ENCODE measurements around the gene DPP10. TPM values are rescaled to one million over a fixed set of nuclear protein-coding genes. Genes with fewer than 3 reads are reported as not detected.

The DPP10 gene
- total RNA-seq, 1 experiment from 2014 or later, result not detected

- Histone ChIP-seq H3K79me2 (ENCODE audit: low read length) (no peaks in the 10 kb centered on the region), H3K9ac (ENCODE audit: low read length) (no peak overlapping the region), H3K9me2 (replicated peaks; ENCODE audit: low read length) (no peaks in the 10 kb centered on the region), H3K27ac (ENCODE audit: low read length) (no peak overlapping the region), H3K36me3 (ENCODE audit: low read depth, low read length) (no peaks in the 10 kb centered on the region), H3K27me3 (ENCODE audit: low read length) (no peaks in the 10 kb centered on the region), H3F3A (ENCODE audit: low read length, unreplicated experiment) (no peaks in the 10 kb centered on the region), H2AFZ (ENCODE audit: low read length) (no peak overlapping the region), H3K4me3 (ENCODE audit: low read length) (no peak overlapping the region), H3K4me1 (ENCODE audit: insufficient read depth, low read length) (no peaks in the 10 kb centered on the region), H3K4me2 (ENCODE audit: low read length) (no peak overlapping the region), H4K20me1 (ENCODE audit: low read length) (no peaks in the 10 kb centered on the region), H3K9me3 (ENCODE audit: low read length) (no peaks in the 10 kb centered on the region)
- POLR2A ChIA-PET (ENCODE audit: unreplicated experiment), result no interaction called here
- no peak for TF ChIP-seq EZH2 (IDR thresholded peaks at IDR 0.05; ENCODE audit: low read length, unreplicated experiment)
- no peak for TF ChIP-seq EZH2phosphoT487 (IDR thresholded peaks at IDR 0.05; ENCODE audit: borderline replicate concordance, low read length)
- TF ChIP-seq CTCF (conservative IDR thresholded peaks at IDR 0.05; ENCODE audit: low read depth, low read length), result no peak
- ATAC-seq, result no peak
- intact Hi-C loops (cut with micrococcal nuclease), result no loop called here
- CTCF ChIA-PET, result no interaction called here
- no TSS peak for BruUV-seq (replicated peaks)
- DNase-seq, result no peak
Measured at GRCh38 chr2:114814355-114814754, 371.9 kb downstream of the DPP10 start.

GRCh38 chr2:114821055-114821454 is 378.6 kb downstream of the DPP10 start:
- Histone ChIP-seq H3K9ac (ENCODE audit: low read length) (no peak overlapping the region), H4K20me1 (ENCODE audit: low read length) (no peaks in the 10 kb centered on the region), H3K27ac (ENCODE audit: low read length) (no peak overlapping the region), H3F3A (ENCODE audit: low read length, unreplicated experiment) (no peaks in the 10 kb centered on the region), H3K27me3 (ENCODE audit: low read length) (no peaks in the 10 kb centered on the region), H3K9me3 (ENCODE audit: low read length) (no peaks in the 10 kb centered on the region), H3K4me3 (ENCODE audit: low read length) (no peak overlapping the region), H3K4me1 (ENCODE audit: insufficient read depth, low read length) (no peaks in the 10 kb centered on the region), H3K4me2 (ENCODE audit: low read length) (no peak overlapping the region), H2AFZ (ENCODE audit: low read length) (no peak overlapping the region), H3K36me3 (ENCODE audit: low read depth, low read length) (no peaks in the 10 kb centered on the region), H3K79me2 (ENCODE audit: low read length) (no peaks in the 10 kb centered on the region), H3K9me2 (replicated peaks; ENCODE audit: low read length) (no peaks in the 10 kb centered on the region)
- no peak for ATAC-seq
- CTCF ChIA-PET, result no interaction called here
- POLR2A ChIA-PET (ENCODE audit: unreplicated experiment), result no interaction called here
- DNase-seq, result no peak
- TF ChIP-seq EZH2phosphoT487 (IDR thresholded peaks at IDR 0.05; ENCODE audit: borderline replicate concordance, low read length) (no peak), CTCF (conservative IDR thresholded peaks at IDR 0.05; ENCODE audit: low read depth, low read length) (no peak), EZH2 (IDR thresholded peaks at IDR 0.05; ENCODE audit: low read length, unreplicated experiment) (no peak)
- BruUV-seq (replicated peaks), result no TSS peak
- intact Hi-C loops (cut with micrococcal nuclease), result no loop called here

- Histone ChIP-seq H3K27me3 (ENCODE audit: low read length) (no peaks in the 10 kb centered on the region), H3K79me2 (ENCODE audit: low read length) (no peaks in the 10 kb centered on the region), H3K9me3 (ENCODE audit: low read length) (no peaks in the 10 kb centered on the region), H4K20me1 (ENCODE audit: low read length) (no peaks in the 10 kb centered on the region), H2AFZ (ENCODE audit: low read length) (no peak overlapping the region), H3K4me2 (ENCODE audit: low read length) (no peak overlapping the region), H3K4me1 (ENCODE audit: insufficient read depth, low read length) (no peaks in the 10 kb centered on the region), H3F3A (ENCODE audit: low read length, unreplicated experiment) (no peaks in the 10 kb centered on the region), H3K9ac (ENCODE audit: low read length) (no peak overlapping the region), H3K9me2 (replicated peaks; ENCODE audit: low read length) (no peaks in the 10 kb centered on the region), H3K36me3 (ENCODE audit: low read depth, low read length) (no peaks in the 10 kb centered on the region), H3K4me3 (ENCODE audit: low read length) (no peak overlapping the region), H3K27ac (ENCODE audit: low read length) (no peak overlapping the region)
- CTCF ChIA-PET, result no interaction called here
- intact Hi-C loops (cut with micrococcal nuclease), result no loop called here
- TF ChIP-seq EZH2phosphoT487 (IDR thresholded peaks at IDR 0.05; ENCODE audit: borderline replicate concordance, low read length), result no peak
- no peak for TF ChIP-seq EZH2 (IDR thresholded peaks at IDR 0.05; ENCODE audit: low read length, unreplicated experiment)
- TF ChIP-seq CTCF (conservative IDR thresholded peaks at IDR 0.05; ENCODE audit: low read depth, low read length), result no peak
- BruUV-seq (replicated peaks), result no TSS peak
- POLR2A ChIA-PET (ENCODE audit: unreplicated experiment), result no interaction called here
- ATAC-seq (no peak), DNase-seq (no peak)
Measured at GRCh38 chr2:114843963-114844362, 401.5 kb downstream of the DPP10 start.

Data from PC-3 (cell line).